Measurements from ENCODE around the gene SETX.

DNA sequence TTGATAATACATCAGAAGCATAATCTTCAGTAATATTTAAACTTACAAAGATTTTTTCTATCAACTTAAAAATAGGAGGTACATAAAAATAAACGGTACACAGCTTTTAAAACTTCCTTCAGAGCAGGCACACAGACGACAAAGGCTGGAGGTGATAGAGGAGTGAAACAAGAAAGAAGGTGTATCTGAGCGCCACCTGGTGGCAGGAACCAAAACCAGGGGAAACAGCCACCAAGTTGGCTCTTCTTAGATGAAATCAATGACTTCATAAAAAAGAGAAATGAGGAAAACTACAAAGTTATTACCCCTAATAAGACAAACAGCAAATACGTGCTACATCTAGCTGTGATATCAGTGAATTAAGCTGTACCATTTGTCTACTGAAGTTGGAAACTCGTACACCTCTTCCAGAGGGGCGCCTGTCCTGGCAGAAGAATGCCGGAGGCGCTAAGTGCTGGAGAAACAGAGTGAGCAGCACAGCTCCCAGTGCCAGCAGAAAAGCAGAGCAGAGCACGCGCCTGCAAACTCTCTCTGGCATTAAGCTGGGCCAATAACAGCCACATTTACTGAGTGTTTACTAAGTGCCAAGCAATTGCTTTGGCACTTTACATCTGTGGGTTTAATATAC, 85.9 kb downstream of the SETX start:
- TF ChIP-seq, protein P1, sequence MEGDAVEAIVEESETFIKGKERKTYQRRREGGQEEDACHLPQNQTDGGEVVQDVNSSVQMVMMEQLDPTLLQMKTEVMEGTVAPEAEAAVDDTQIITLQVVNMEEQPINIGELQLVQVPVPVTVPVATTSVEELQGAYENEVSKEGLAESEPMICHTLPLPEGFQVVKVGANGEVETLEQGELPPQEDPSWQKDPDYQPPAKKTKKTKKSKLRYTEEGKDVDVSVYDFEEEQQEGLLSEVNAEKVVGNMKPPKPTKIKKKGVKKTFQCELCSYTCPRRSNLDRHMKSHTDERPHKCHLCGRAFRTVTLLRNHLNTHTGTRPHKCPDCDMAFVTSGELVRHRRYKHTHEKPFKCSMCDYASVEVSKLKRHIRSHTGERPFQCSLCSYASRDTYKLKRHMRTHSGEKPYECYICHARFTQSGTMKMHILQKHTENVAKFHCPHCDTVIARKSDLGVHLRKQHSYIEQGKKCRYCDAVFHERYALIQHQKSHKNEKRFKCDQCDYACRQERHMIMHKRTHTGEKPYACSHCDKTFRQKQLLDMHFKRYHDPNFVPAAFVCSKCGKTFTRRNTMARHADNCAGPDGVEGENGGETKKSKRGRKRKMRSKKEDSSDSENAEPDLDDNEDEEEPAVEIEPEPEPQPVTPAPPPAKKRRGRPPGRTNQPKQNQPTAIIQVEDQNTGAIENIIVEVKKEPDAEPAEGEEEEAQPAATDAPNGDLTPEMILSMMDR (IDR thresholded peaks at IDR 0.05; ENCODE audit: insufficient read depth, low read depth, low read length), result peak; percentile 95
- TF ChIP-seq EZH2 (IDR thresholded peaks at IDR 0.05; ENCODE audit: insufficient read depth, low read length), result no peak

Data from astrocyte (in vitro differentiated cells and primary cell).